Upper lobe of left lung (tissue), 4 donors: ENCODE measurements around the gene ADCY2.

Source experiments
- CTCF ChIP-seq, 6 experiments: fragments of 450-650 bp in 4 of 6; fragments of 200-600 bp in 2 of 6; sonication (generic) in 2 of 6; IDR thresholded peaks; one replicate each; pipeline ENCODE4 v1.5.1; 2016 to 2019; ENCODE audit warnings: antibody characterized with exemption in 6 of 6
- POLR2AphosphoS5 ChIP-seq, 2 donors: sonication (generic); formaldehyde crosslinking; IDR thresholded peaks; one replicate each; pipeline ENCODE4 v1.5.1; 2017; ENCODE audit warnings: antibody characterized with exemption in 2 of 2

GRCh38 chr5:7844901-7845300 lies 449.0 kb downstream of the ADCY2 start:
- TF ChIP-seq CTCF (IDR thresholded peaks at IDR 0.05): no peak
- no peak for TF ChIP-seq POLR2AphosphoS5 (IDR thresholded peaks at IDR 0.05)
